HG03460 (cell line): ENCODE results near the gene ARL8A.
"Not testable (repeated sequence)": the region's sequence is repeated elsewhere in the genome, so short reads cannot be mapped to it uniquely, and the experiment has no call there.

Source experiments
- ATAC-seq: cut with Tn5 transposase; IDR thresholded peaks from one replicate; pipeline ENCODE4 v1.9.1; 2021; ENCODE audit not compliant: unreplicated experiment

Gene ARL8A

DNA sequence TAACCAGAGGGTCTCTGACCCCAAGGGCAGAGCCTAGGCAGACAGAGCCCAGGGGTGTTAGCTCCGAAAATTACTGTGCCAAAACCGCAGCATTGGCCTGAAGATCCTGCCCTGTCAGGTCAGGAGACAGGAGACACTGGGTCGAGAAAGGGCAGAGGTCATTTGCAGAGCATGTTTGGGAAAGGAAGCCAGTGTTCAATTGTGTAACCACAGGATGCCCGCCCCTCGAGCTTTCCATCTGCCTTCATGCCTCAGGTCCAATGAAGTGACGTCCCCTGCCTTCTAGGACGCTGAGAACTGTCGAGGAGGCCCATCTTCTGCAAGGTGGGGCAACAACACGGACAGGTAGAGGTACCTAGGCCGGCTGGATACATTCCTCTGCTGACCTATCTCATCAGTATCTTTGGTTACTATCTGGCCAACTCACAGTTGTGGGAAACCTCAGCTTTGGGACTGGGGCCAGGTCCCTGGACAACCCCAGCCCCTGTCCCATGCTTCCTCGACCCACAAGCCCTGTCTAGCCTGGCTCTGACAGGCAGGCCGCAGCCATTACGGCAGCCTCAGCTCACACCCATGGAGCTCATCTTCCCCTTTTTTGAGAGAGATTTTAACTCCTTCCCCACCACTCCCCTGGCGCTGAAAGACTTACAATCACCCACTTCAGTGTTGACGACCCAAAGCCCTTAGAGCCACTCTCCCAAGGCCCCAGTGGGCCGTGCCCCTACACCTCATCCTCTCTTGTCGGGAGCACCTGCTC lies 1.3 kb downstream of the ARL8A start:
- ATAC-seq, result peak; percentile 39

DNA sequence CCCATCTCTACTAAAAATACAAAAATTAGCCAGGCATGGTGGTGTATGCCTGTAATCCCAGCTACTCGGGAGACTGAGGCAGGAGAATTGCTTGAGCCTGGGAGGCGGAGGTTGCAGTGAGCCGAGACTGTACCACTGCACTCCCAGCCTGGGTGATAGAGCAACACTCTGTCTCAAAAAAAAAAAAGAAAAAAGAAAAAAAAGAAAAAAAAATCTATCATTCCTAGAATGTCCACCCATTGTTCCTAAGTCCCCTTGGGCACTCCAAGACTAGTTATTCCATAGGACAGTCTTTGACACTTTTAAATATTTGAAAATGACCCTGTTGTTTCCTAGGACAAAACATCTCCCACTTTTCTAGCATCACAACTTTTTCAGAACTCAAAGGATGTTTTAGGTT lies 3.1 kb downstream of the ARL8A start:
- ATAC-seq, result not testable (repeated sequence)

DNA sequence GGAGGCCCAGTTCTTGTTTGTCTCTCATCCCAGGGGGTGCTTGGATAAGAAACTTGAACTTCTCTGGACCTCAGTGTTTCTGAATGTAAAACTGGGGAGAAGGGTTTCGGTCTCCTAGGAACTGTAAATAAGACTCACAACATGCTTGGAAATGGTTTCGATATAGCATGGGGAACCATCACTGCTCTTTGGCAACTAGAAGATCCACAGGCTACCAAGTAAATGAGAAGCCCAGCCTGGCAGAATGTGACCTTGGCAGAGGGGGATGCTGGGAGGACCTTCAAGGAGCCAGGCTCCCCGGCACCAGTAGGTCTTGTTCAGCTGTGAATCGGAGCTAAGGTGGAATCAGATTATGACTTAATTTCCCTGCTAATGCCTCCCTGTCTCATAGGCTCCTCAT lies 3.7 kb downstream of the ARL8A start:
- ATAC-seq, result no peak

- ATAC-seq, result no peak
These were observed 9.3 kb downstream of the ARL8A start for GRCh38 chr1:202135221-202135721.

DNA sequence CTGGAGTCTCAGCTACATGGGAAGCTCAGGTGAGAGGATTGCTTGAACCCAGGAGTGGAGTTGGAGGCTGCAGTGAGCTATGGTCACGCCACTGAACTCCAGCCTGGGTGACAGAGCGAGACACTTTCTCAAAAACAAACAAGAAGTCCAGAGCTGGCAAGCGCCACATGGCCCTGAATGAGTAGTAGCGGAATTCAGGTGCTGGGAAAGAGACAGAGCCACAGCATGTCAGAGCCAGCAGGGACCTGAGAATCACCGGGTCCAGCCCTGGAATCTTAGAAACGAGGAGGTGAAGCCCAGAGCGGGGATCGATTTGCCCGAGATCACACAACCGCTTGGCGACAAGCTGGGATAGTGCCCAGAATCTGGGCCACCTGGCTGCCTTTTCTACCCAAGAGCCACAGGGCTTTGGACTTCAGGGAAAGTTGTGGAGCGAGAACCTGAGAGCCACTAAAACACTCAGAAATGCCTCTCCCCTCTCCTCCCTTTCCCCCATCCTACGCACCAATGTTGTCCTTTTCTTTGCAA lies 9.8 kb downstream of the ARL8A start:
- no peak for ATAC-seq

- ATAC-seq, result no peak
These were observed 10.5 kb downstream of the ARL8A start for GRCh38 chr1:202133989-202134388.

- ATAC-seq, result no peak
These were observed 11.0 kb downstream of the ARL8A start for GRCh38 chr1:202133496-202133895.

- ATAC-seq, result no peak
These were observed 11.5 kb downstream of the ARL8A start for GRCh38 chr1:202133001-202133400.

DNA sequence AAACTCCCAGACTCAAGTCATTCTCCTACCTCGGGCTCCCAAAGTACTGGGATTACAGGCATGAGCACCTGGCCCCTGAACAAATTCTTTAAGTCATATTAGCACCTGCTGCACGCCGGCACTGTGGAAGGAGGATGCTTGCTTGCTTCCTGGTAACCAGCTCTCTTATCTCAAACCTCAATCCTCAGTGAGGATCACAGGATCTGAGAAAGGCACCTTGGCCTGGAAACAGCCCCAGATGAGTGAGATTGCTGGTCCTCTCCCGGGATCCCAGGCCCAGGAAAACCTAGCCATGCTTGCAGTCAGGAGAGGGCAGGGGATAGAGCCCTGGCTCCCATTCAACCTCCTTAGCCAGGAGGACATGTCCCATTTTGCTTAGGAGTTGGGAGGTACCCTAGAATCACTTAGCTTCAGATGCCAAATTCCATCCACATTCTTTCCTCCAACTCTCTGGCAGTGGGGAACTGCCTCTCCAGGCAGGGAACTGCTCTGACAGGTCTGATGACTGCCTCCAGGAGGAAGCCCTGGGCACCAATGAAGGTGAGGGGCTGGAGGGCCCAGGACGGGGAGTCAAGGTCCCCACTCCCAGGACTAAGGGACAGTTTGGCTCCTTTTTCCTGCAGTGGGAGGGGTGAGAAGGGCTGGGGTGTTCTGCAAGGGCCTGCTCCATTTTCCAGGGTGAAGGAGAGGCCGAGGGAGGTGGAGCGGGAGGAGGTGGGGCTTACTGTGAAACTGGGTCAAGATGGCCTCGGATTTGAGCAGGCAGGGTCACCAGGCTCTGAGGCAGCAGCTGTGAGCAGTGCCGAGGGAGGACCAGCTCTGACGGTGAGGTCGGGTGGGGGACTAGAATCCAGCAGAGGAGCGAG lies 12.3 kb downstream of the ARL8A start:
- no peak for ATAC-seq

DNA sequence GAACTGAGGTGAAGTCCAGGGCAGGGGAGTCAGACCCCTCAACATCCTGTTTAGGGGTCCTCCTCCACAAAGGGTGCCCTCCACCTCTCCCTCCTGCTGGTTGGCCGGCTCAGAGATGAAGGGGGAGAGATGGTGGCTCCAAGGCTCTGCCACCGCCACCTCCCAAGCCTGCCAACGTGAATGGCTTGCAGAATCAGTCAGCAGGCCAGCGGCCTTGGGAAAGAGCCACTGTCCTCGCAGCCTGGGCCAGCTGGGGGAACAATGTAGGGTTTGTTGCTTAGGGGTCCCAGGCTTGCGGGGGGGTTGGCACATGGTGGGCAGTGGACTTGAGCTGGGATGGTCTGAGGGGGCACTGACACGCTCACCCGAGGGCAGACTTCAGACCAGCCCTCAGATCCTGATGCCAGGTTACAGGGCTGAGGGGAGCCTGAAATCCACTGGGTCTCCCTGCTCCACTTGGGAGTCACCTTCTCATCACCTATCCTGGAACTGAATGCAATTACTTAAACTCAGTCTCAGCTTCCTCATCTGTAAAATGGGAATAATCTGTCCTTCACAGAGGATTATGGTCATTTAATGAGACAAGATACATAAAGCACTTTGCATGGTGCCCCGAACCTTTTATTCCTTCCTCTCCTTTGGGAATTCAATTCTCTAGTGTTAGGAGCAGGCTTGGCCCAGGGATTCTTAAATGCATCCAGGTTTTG lies 13.6 kb downstream of the ARL8A start:
- no peak for ATAC-seq

DNA sequence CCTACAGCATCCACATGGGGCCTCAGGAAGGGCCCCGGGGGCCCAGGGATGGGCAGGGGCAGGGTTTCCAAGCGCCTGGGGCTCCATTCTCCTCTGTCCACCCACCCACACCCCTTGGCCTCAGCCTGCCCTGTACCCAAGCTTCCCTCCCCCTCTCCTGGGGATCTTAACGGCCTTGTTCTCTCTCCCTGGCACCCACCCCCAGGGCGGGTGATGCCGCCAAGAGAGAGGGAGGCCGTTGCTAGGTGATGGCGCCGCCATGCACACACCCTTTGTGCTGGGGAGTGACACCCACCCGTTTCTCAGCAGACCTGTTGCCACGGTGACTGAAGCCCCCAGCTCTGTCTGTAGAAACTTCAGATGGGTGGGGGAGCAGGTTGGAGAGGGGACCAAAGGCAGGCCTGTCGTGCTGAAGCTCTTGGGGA lies 14.2 kb downstream of the ARL8A start:
- ATAC-seq, result no peak

DNA sequence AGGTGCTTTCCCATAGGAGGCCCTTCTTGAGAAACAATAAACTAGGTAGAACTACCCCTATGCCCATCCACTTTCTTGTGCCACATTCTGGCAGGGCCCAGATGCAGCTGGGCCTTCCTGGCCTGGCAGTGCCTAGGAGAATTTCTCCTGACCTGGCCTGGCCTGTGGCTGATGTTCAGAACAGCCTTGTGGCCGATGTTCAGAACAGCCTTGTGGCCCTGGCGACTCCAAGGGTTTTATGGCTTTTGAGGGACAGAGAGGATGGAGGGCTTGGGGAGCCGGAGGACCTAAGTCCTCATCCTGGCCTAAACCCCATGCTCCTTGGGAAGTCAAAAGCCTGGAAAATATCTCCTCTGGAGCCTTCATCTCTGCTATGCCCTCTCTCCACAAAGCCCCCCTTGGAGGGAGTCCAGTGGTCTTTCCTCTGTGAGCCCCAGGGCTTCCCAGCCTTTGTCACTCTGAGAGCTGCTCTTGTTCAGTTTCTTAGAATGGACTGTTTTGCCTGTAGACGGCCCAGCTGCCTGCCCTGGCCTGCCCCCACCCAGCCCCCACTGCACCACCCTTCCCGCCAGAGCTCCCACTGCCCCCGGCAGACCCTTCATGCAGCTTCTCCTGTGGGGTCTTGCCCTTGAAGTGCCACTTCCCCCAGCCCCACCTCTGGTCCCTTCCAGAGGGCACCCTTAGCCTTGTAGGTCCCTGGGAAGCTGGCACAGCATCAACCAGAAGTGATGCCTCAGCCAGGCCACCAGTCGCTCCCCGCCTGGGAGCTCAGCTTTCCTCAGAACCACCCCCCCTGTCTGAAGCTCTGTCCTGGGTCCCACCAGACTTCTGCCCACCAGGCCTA lies 14.9 kb downstream of the ARL8A start:
- ATAC-seq, result no peak

GRCh38 chr1:202127836-202128622 lies 16.5 kb downstream of the ARL8A start:
- ATAC-seq, result no peak

- ATAC-seq, result no peak
These were observed 17.5 kb downstream of the ARL8A start for GRCh38 chr1:202127061-202127460.

DNA sequence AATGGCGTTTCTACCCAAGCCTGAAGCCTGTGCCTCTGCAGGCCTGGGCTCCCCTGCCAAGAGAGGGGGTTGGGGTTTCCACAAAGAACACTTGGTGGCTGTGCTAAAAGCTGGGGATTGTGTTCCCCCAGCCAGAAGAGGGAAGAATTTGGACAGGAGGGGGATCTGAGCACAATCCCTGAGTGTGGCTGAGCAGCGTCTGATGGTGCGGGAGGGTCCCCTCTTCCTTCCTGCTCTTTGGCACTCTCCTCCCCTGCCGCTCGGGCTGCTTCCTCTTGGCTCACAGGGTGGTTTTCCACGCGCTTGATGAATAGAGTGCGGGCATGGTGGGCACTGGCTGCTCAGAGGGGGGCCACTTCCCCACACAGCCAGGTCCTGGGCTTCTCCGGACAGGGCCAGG lies 18.1 kb downstream of the ARL8A start:
- no peak for ATAC-seq

DNA sequence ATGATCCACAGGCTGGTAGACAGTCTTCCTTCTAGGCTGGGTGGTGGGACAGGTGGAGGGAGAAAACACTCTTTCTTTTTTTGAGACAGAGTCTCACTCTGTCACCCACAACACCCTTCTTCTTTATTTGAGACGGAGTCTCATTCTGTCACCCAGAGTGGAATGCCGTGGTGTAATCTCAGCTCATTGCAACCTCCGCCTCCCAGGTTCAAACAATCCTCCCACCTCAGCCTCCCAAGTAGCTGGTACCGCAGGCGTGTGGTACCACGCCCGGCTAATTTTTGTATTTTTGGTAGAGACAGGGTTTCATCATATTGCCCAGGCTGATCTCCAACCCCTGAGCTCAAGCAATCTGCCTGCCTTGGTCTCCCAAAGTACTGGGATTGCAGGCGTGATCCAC lies 18.9 kb downstream of the ARL8A start:
- ATAC-seq, result no peak

GRCh38 chr1:202124142-202124541 lies 20.4 kb downstream of the ARL8A start:
- no peak for ATAC-seq

GRCh38 chr1:202123336-202123813 lies 21.2 kb downstream of the ARL8A start:
- no peak for ATAC-seq

GRCh38 chr1:202122639-202123335 lies 21.8 kb downstream of the ARL8A start, which contains the start of gene GPR37L1:
GPR37L1 (plus strand) TSS chr1:202122917; CDS start chr1:202122964, 47 bp downstream.
- ATAC-seq, result no peak
